AG04449 (cell line): Measurements from ENCODE around the gene ZDHHC3.

Experiments
- CTCF ChIA-PET: fragments of 350-600 bp; formaldehyde crosslinking; extraction: SDS; loops from one replicate; lab custom pipeline; 2021; ENCODE audit warnings: antibody characterized with exemption; lab: Yijun Ruan, JAX
- POLR2A ChIA-PET: fragments of 400-600, 350-600 bp; formaldehyde crosslinking; extraction: SDS; loops from one replicate; lab custom pipeline; 2020; ENCODE audit warnings: antibody characterized with exemption, inconsistent platforms; lab: Yijun Ruan, JAX
- DNase-seq: peaks from one replicate; pipeline ENCODE4 v3.0.0-alpha.2; 2010; ENCODE audit warnings: low read depth, low spot score
- H3K4me3 ChIP-seq: 2 replicates; pipeline ENCODE4 v1.5.1; 2011; ENCODE audit warnings: low read depth, mild to moderate bottlenecking, control low read depth, low read length
- TF ChIP-seq, protein P1 (sequence below): IDR thresholded peaks from one replicate; pipeline ENCODE4 v1.5.1; 2011; ENCODE audit warnings: mild to moderate bottlenecking, moderate library complexity, low read length, control low read depth, inconsistent platforms; ENCODE audit not compliant: insufficient read depth; ENCODE audit errors: missing control alignments

Gene ZDHHC3

DNA sequence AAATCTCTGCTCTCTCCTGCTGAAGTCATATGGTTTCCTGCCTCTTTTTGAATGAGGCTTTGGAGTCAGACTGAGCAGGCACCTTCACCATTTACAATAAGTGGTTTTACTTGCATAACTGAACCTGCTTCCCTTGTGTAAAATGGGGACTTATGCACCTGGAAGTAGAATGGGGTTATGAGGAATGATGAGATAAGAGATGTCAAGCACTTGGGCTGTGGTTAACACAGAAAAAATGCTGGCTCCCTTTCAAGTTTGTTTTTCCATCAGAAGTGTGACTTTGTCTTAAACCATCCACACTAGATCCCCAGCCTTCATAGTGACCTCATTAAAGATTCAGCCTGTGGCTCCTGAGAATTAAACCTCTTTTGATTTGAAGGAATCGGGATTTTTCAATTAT is 5.2 kb upstream of the ZDHHC3 start:
- H3K4me3 ChIP-seq, result no peak overlapping the region
- no peak for DNase-seq
- TF ChIP-seq, protein P1, sequence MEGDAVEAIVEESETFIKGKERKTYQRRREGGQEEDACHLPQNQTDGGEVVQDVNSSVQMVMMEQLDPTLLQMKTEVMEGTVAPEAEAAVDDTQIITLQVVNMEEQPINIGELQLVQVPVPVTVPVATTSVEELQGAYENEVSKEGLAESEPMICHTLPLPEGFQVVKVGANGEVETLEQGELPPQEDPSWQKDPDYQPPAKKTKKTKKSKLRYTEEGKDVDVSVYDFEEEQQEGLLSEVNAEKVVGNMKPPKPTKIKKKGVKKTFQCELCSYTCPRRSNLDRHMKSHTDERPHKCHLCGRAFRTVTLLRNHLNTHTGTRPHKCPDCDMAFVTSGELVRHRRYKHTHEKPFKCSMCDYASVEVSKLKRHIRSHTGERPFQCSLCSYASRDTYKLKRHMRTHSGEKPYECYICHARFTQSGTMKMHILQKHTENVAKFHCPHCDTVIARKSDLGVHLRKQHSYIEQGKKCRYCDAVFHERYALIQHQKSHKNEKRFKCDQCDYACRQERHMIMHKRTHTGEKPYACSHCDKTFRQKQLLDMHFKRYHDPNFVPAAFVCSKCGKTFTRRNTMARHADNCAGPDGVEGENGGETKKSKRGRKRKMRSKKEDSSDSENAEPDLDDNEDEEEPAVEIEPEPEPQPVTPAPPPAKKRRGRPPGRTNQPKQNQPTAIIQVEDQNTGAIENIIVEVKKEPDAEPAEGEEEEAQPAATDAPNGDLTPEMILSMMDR, result no peak
- POLR2A ChIA-PET, result no interaction called here
- CTCF ChIA-PET, result interaction anchor here (1.1 to 4.3 kb wide), 2 partner anchors 10 to 12 kb away, joined by 3 to 33 read pairs; no protein-coding TSS in a partner anchor

DNA sequence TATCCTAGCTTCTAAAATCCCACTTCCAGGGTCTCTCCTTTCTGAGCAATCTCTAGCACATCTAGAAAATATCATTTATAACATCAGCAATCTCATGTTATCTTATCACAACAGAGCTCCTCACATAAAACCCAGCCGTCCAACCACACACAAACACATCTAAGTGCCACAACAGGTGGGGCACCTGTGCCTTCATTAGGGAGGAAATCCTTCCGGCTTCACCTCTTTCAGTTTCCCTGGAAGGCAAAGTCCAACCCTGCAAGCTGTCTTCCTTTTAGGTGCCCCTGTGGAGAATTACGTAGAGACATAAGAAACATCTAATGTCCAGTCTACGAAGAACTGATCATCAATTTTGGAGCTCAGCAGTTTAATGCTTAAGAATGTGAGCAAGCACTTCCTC is 1.6 kb downstream of the ZDHHC3 start:
- peak overlapping the region; percentile 96 for H3K4me3 ChIP-seq
- ChIA-PET POLR2A (interaction anchor here (1.8 kb wide), 1 partner anchor 38 kb away, joined by 7 read pairs; no protein-coding TSS in a partner anchor), CTCF (interaction anchor here (0.9 to 1.7 kb wide), 4 partner anchors 13 to 60 kb away, joined by 3 to 5 read pairs (median 3); no protein-coding TSS in a partner anchor)
- DNase-seq, result no peak
- TF ChIP-seq, protein P1, result no peak

DNA sequence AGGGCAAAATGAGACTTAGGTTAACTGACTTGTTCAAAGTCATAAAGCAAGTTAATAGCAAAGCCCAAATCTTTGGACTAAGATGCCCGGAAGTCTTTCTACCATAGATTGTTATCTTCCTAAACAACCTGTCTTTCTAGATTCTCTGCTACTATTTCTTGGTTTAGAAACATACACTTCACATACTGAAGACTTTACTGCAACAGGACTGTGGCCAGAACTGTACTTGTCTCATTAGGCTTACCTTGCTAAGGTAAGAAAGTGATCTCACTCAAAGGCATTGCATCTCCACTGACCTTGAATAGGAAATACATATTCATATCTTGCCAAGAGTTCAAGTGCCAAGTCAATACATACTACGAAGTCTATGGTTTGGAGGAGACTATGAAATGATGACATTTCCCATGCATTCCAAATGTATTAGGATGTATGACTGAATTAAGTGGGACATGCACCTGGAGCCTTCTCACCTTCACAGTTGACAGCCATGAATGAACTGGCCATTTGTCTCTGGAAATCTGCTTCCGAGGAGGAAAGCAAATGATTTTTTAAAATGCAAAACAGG is 5.0 kb downstream of the ZDHHC3 start:
- CTCF ChIA-PET, result no interaction called here
- POLR2A ChIA-PET, result no interaction called here
- no peak overlapping the region for H3K4me3 ChIP-seq
- no peak for DNase-seq
- TF ChIP-seq, protein P1, result no peak

DNA sequence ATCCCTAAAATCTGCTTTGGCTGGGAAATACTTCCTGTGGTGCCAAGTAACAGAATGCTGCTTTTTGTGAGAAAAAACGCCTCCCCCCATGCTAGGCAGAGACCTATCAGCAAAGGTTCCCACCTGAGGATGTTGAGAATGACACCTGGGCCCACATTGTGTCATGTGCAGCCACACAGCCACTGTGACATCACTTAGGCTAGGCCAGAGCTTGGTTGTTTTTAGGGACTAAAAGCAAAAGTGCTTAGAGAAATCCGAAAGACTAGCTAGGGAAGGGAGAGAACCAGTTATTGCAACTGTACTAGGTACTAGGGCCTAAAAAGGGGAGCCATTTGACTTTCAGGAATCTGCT is 6.2 kb downstream of the ZDHHC3 start:
- no peak for DNase-seq
- CTCF ChIA-PET, result no interaction called here
- no peak overlapping the region for H3K4me3 ChIP-seq
- POLR2A ChIA-PET, result no interaction called here
- TF ChIP-seq, protein P1, result no peak

DNA sequence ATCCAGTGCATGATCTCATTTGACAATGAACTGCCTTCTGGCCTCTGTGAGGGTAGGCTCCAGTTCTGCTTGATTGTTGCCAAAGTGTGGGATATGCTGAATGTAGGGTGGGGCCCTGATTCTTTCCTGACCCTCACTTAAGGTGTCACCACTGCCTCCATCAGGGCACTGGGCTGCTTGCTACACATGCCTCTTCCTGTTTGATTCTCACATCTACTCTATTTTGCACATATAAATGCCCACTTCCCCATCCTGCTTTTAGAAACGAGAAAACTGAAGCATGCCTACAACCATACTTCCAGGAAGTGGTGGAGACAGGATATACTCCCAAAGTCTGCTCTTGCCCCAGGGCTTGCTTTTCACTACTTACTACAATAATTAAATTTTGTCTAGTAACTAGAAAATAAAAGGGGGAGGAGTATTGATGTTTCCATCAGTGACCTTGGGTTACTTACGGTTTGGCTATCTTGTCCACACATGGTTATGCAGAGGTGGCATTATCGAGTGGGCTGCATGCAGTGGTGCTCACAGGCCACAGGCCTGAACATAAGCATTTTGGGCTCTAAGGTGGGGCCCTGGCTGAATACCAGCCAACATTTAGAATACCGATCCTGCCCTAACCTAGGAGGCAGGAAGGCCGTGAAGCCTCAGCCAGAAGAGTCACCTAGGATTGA is 6.7 kb downstream of the ZDHHC3 start:
- H3K4me3 ChIP-seq, result no peak overlapping the region
- ChIA-PET CTCF (no interaction called here), POLR2A (no interaction called here)
- TF ChIP-seq, protein P1, result no peak
- no peak for DNase-seq

DNA sequence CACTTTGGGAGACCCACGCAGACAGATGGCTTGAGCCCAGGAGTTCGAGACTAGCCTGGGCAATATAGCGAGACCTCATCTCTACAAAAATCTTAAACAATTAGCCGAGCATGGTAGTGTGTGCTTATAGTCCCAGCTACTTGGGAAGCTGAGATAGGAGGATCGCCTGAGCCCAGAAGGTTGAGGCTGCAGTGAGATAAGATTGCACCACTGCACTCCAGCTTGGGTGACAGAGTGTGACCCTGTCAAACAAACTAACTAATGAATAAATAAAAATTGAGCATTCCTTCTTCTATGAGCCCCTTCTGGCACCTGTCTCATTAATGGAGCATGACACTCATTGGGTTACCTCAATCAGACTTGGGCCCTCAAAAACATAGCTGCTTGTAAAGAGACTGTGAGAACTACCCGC is 7.5 kb downstream of the ZDHHC3 start:
- ChIA-PET POLR2A (no interaction called here), CTCF (no interaction called here)

More for the DNA sequence above, 7.5 kb downstream of the ZDHHC3 start:
- DNase-seq, result no peak
- TF ChIP-seq, protein P1, result no peak
- no peak overlapping the region for H3K4me3 ChIP-seq
